ENCODE measurements around the gene FXYD5.
"Not testable (repeated sequence)": the region's sequence is repeated elsewhere in the genome, so short reads cannot be mapped to it uniquely, and the experiment has no call there.

The FXYD5 gene

GRCh38 chr19:35120898-35121297 is 33.6 kb upstream of the FXYD5 start:
- no peak for DNase-seq

GRCh38 chr19:35122687-35123551 is 31.6 kb upstream of the FXYD5 start:
- DNase-seq = no peak

- no peak for DNase-seq
Observed at GRCh38 chr19:35123573-35123972, 31.0 kb upstream of the FXYD5 start.

- peak; percentile 89 to 92 for DNase-seq
Observed at GRCh38 chr19:35124098-35125060, 30.2 kb upstream of the FXYD5 start.

GRCh38 chr19:35125270-35125717 is 29.2 kb upstream of the FXYD5 start:
- no peak for DNase-seq

GRCh38 chr19:35125749-35126623 is 28.5 kb upstream of the FXYD5 start:
- no peak for DNase-seq

GRCh38 chr19:35126624-35126959 is 27.9 kb upstream of the FXYD5 start:
- DNase-seq = no peak

- DNase-seq = no peak
Observed at GRCh38 chr19:35127871-35128270, 26.7 kb upstream of the FXYD5 start.

GRCh38 chr19:35128398-35129057 is 26.0 kb upstream of the FXYD5 start:
- DNase-seq = no peak

GRCh38 chr19:35129724-35130274 is 24.7 kb upstream of the FXYD5 start:
- not testable (repeated sequence) for DNase-seq

GRCh38 chr19:35130761-35131720 is 23.5 kb upstream of the FXYD5 start:
- no peak for DNase-seq

- no peak for DNase-seq
Observed at GRCh38 chr19:35132254-35132653, 22.3 kb upstream of the FXYD5 start.

GRCh38 chr19:35133826-35134225 is 20.7 kb upstream of the FXYD5 start:
- DNase-seq = no peak

- DNase-seq = no peak
Observed at GRCh38 chr19:35134601-35135242, 19.8 kb upstream of the FXYD5 start, which contains the start of gene LGI4. LGI4 (minus strand) TSS chr19:35135059; CDS start chr19:35134680, 379 bp downstream.

- peak; percentile 65 to 71 for DNase-seq
Observed at GRCh38 chr19:35135389-35135909, 19.1 kb upstream of the FXYD5 start.

GRCh38 chr19:35136231-35136630 is 18.3 kb upstream of the FXYD5 start:
- DNase-seq = no peak

GRCh38 chr19:35136977-35137702 is 17.4 kb upstream of the FXYD5 start:
- DNase-seq = no peak

- no peak for DNase-seq
Observed at GRCh38 chr19:35138305-35138892, 16.1 kb upstream of the FXYD5 start, which contains the start of gene FXYD1. FXYD1 (plus strand) TSS chr19:35138824; CDS start chr19:35140080, 1,256 bp downstream.

Measured in CD4-positive, alpha-beta T cell treated with Interleukin-1 beta for 1 hour (primary cell).